ENCODE results near the gene NCKAP5.

The NCKAP5 gene

GRCh38 chr2:132780651-132781050, 787.6 kb downstream of the NCKAP5 start:
- H3K4me3 ChIP-seq (ENCODE audit: control insufficient read depth, low read depth, low read length) = no peak overlapping the region
- TF ChIP-seq CTCF (IDR thresholded peaks at IDR 0.05; ENCODE audit: control insufficient read depth, insufficient read depth, low read depth, low read length, missing control alignments) = no peak
- DNase-seq (ENCODE audit: low read depth) = no peak

- TF ChIP-seq CTCF (IDR thresholded peaks at IDR 0.05; ENCODE audit: control insufficient read depth, insufficient read depth, low read depth, low read length, missing control alignments) = no peak
- no peak for DNase-seq (ENCODE audit: low read depth)
- H3K4me3 ChIP-seq (ENCODE audit: control insufficient read depth, low read depth, low read length) = no peak overlapping the region
Observed at GRCh38 chr2:132779206-132779721, 789.0 kb downstream of the NCKAP5 start.

- H3K4me3 ChIP-seq (ENCODE audit: control insufficient read depth, low read depth, low read length) = no peak overlapping the region
- no peak for TF ChIP-seq CTCF (IDR thresholded peaks at IDR 0.05; ENCODE audit: control insufficient read depth, insufficient read depth, low read depth, low read length, missing control alignments)
- DNase-seq (ENCODE audit: low read depth) = no peak
Observed at GRCh38 chr2:132776287-132776686, 792.0 kb downstream of the NCKAP5 start.

GRCh38 chr2:132774189-132774588, 794.1 kb downstream of the NCKAP5 start:
- H3K4me3 ChIP-seq (ENCODE audit: control insufficient read depth, low read depth, low read length) = no peak overlapping the region
- TF ChIP-seq CTCF (IDR thresholded peaks at IDR 0.05; ENCODE audit: control insufficient read depth, insufficient read depth, low read depth, low read length, missing control alignments) = no peak
- no peak for DNase-seq (ENCODE audit: low read depth)

- TF ChIP-seq CTCF (IDR thresholded peaks at IDR 0.05; ENCODE audit: control insufficient read depth, insufficient read depth, low read depth, low read length, missing control alignments) = no peak
Observed at GRCh38 chr2:132773331-132773730, 794.9 kb downstream of the NCKAP5 start.

GRCh38 chr2:132772340-132772739, 795.9 kb downstream of the NCKAP5 start:
- no peak for TF ChIP-seq CTCF (IDR thresholded peaks at IDR 0.05; ENCODE audit: control insufficient read depth, insufficient read depth, low read depth, low read length, missing control alignments)
- no peak for DNase-seq (ENCODE audit: low read depth)
- no peak overlapping the region for H3K4me3 ChIP-seq (ENCODE audit: control insufficient read depth, low read depth, low read length)

More at GRCh38 chr2:132773331-132773730, 794.9 kb downstream of the NCKAP5 start:
- no peak for DNase-seq (ENCODE audit: low read depth)
- no peak overlapping the region for H3K4me3 ChIP-seq (ENCODE audit: control insufficient read depth, low read depth, low read length)

- no peak for DNase-seq (ENCODE audit: low read depth)
- H3K4me3 ChIP-seq (ENCODE audit: control insufficient read depth, low read depth, low read length) = no peak overlapping the region
- no peak for TF ChIP-seq CTCF (IDR thresholded peaks at IDR 0.05; ENCODE audit: control insufficient read depth, insufficient read depth, low read depth, low read length, missing control alignments)
Observed at GRCh38 chr2:132766573-132766972, 801.7 kb downstream of the NCKAP5 start.
